Uterus (tissue), 4 donors: ENCODE data around the gene PTTG1. TPM values are rescaled to one million over a fixed set of nuclear protein-coding genes. Genes with fewer than 3 reads are reported as not detected.

Experiments
- DNase-seq, 2 donors: peaks; one replicate each; pipeline ENCODE4 v3.0.0-alpha.2; 2019 to 2020
- H3K27ac ChIP-seq, 2 donors: fragments of 200-600 bp; sonication (generic); 1 replicate in 1 of 2; 2 replicates in 1 of 2; pipeline ENCODE4 v1.5.1; 2016 to 2018
- H3K27me3 ChIP-seq, 2 donors: fragments of 200-600 bp; sonication (generic); one replicate each; pipeline ENCODE4 v1.5.1; 2018 to 2019; ENCODE audit warnings: control low read depth in 1 of 2
- H3K36me3 ChIP-seq, 2 donors: fragments of 200-600 bp; sonication (generic); one replicate each; pipeline ENCODE4 v1.5.1; 2019; ENCODE audit warnings: control low read depth in 1 of 2
- H3K4me1 ChIP-seq, 2 donors: fragments of 200-600 bp; sonication (generic); one replicate each; pipeline ENCODE4 v1.5.1; 2018 to 2019; ENCODE audit warnings: control low read depth in 1 of 2
- H3K4me3 ChIP-seq, 2 donors: fragments of 200-600 bp; sonication (generic); 1 replicate in 1 of 2; 2 replicates in 1 of 2; pipeline ENCODE4 v1.5.1; 2018 to 2019; ENCODE audit warnings: mild to moderate bottlenecking in 1 of 2
- H3K9me3 ChIP-seq, 2 donors: fragments of 200-600 bp; sonication (generic); one replicate each; pipeline ENCODE4 v1.5.1; 2019; ENCODE audit warnings: control low read depth in 1 of 2
- CTCF ChIP-seq, 4 experiments: fragments of 200-600 bp in 2 of 4; fragments of 450-650 bp in 2 of 4; sonication (generic) in 2 of 4; IDR thresholded peaks; one replicate each; pipeline ENCODE4 v1.5.1; 2016 to 2019; ENCODE audit warnings: antibody characterized with exemption in 4 of 4, mild to moderate bottlenecking in 2 of 4, moderate library complexity in 1 of 4
- POLR2A ChIP-seq, 2 donors: fragments of 450-650 bp; IDR thresholded peaks; one replicate each; pipeline ENCODE4 v1.6.1; 2016; ENCODE audit warnings: antibody characterized with exemption in 2 of 2, mild to moderate bottlenecking in 1 of 2, moderate library complexity in 1 of 2
- intact Hi-C: fragments of 100-400 bp; cut with DNase I; formaldehyde crosslinking; loops from one replicate; pipeline ENCODE4 v1.15.1; 2023; ENCODE audit warnings: low total_unique reads
- total RNA-seq, 4 donors: library from RNA; depleted of rRNA in 3 of 4; stranded (reverse); fragments of >200 nt in 3 of 4; gene quantifications; one replicate each; pipeline versions ENCODE4 v1.1.0 to v1.2.4, GENCODE V29; 2014 to 2023
- donor health status: DM: yes; HTN: yes; CAD: no.

Gene PTTG1
- total RNA-seq, 4 donors from 2014 or later = 2.4 to 40.0 (median 10.6) TPM; not detected in 1

DNA sequence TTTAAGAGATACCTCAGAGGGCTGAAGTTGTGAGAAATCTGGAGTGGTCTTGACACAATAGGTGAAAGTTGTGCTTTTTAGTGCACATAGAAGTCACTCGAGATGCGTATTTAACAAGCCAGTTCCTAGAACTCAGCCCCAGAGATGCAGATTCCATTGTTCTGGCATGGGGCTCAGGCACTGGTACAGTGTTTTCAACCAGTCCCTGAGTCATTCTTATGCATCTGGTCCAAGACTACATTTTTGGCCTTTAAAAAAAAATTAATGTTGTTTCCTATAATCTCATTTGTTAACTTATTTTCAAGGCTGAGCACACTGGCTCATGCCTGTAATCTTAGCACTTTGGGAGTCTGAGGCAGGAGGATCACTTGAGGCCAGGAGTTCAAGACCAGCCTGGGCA, 29.6 kb downstream of the PTTG1 start:
- H3K27ac ChIP-seq = no peak overlapping the region
- no peak for DNase-seq
- H3K9me3 ChIP-seq = no peaks in the 10 kb centered on the region
- intact Hi-C loops = no loop called here
- H3K36me3 ChIP-seq = no peaks in the 10 kb centered on the region
- TF ChIP-seq CTCF (IDR thresholded peaks at IDR 0.05) (no peak), POLR2A (IDR thresholded peaks at IDR 0.05) (no peak)
- no peaks in the 10 kb centered on the region for H3K4me1 ChIP-seq
- no peaks in the 10 kb centered on the region for H3K27me3 ChIP-seq
- no peak overlapping the region for H3K4me3 ChIP-seq

- Histone ChIP-seq H3K4me1 (no peaks in the 10 kb centered on the region), H3K27ac (no peak overlapping the region), H3K27me3 (no peaks in the 10 kb centered on the region), H3K36me3 (no peaks in the 10 kb centered on the region), H3K4me3 (no peak overlapping the region), H3K9me3 (no peaks in the 10 kb centered on the region)
- intact Hi-C loops = no loop called here
- no peak for DNase-seq
- TF ChIP-seq POLR2A (IDR thresholded peaks at IDR 0.05) (no peak), CTCF (IDR thresholded peaks at IDR 0.05) (no peak)
These were observed 30.4 kb downstream of the PTTG1 start for GRCh38 chr5:160452036-160452435.

DNA sequence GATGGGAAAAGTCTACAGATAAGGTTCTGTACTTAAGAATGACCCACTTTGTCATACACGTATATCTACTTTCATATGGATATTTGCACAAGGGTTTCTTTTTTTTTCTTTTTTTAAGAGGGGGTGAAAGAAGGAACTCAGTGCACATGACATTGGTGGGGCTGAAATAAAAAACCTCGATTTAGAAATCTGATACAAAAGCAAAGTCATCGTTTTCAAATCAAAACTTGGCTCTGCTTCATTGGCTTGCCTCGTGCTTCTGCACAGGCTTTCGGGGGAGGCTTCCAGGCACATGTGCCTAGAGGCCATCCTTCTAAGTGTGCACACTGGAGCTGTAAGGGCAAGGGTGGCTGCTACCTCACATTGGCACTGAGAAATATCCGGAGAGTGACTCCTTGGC, 31.1 kb downstream of the PTTG1 start:
- DNase-seq = no peak

GRCh38 chr5:160453751-160454150, 32.1 kb downstream of the PTTG1 start:
- no peak for DNase-seq
- no peaks in the 10 kb centered on the region for H3K4me1 ChIP-seq
- TF ChIP-seq CTCF (IDR thresholded peaks at IDR 0.05) (no peak), POLR2A (IDR thresholded peaks at IDR 0.05) (no peak)
- H3K27me3 ChIP-seq = no peaks in the 10 kb centered on the region
- intact Hi-C loops = no loop called here
- H3K36me3 ChIP-seq = no peaks in the 10 kb centered on the region
- H3K9me3 ChIP-seq = no peaks in the 10 kb centered on the region
- no peak overlapping the region for H3K27ac ChIP-seq
- no peak overlapping the region for H3K4me3 ChIP-seq

More for the DNA sequence above, 31.1 kb downstream of the PTTG1 start:
- Histone ChIP-seq H3K4me3 (no peak overlapping the region), H3K27me3 (no peaks in the 10 kb centered on the region), H3K9me3 (no peaks in the 10 kb centered on the region), H3K36me3 (no peaks in the 10 kb centered on the region), H3K27ac (no peak overlapping the region), H3K4me1 (no peaks in the 10 kb centered on the region)
- intact Hi-C loops = no loop called here
- TF ChIP-seq CTCF (IDR thresholded peaks at IDR 0.05) (no peak), POLR2A (IDR thresholded peaks at IDR 0.05) (no peak)

DNA sequence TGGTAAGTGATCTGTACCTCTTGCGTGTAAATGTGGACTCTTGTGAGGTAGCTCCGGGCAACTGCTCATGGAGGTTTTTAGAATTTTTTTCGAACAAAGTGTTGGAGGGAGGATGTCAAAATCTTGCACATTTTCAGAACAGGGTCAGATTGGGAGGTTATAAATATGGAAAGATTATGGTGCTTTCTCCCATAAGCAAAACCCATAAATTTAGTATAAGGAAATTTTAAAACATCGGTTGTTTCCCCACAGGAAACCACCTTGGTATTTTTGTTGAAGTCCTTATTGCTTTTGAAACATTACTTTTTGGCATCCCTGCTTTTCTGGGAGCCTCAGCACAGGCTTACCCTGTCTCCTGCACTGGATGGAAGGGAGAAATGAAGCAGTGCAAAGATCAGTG, 33.9 kb downstream of the PTTG1 start:
- TF ChIP-seq CTCF (IDR thresholded peaks at IDR 0.05) = no peak
- no peak for TF ChIP-seq POLR2A (IDR thresholded peaks at IDR 0.05)
- no peaks in the 10 kb centered on the region for H3K4me1 ChIP-seq
- DNase-seq = no peak
- H3K27me3 ChIP-seq = no peaks in the 10 kb centered on the region
- no peaks in the 10 kb centered on the region for H3K36me3 ChIP-seq
- intact Hi-C loops = no loop called here
- H3K4me3 ChIP-seq = no peak overlapping the region
- no peaks in the 10 kb centered on the region for H3K9me3 ChIP-seq
- H3K27ac ChIP-seq = no peak overlapping the region
